ENCODE data around the gene ECEL1.

GRCh38 chr2:232457121-232458011, 30.3 kb downstream of the ECEL1 start:
- TF ChIP-seq CTCF (IDR thresholded peaks at IDR 0.05): no peak
- no peak for TF ChIP-seq POLR2A (IDR thresholded peaks at IDR 0.05)
